ENCODE data around the gene PRKAG2.

Gene PRKAG2

GRCh38 chr7:151786936-151787335, 90.0 kb downstream of the PRKAG2 start:
- TF ChIP-seq EP300 (IDR thresholded peaks at IDR 0.05; ENCODE audit: borderline replicate concordance) (no peak), TCF12 (IDR thresholded peaks at IDR 0.05; ENCODE audit: low read depth) (no peak), TAF1 (IDR thresholded peaks at IDR 0.05; ENCODE audit: low read depth) (no peak), EGR1 (IDR thresholded peaks at IDR 0.05) (no peak), USF1 (IDR thresholded peaks at IDR 0.05) (no peak), FOXM1 (IDR thresholded peaks at IDR 0.05; ENCODE audit: borderline replicate concordance, low read depth) (no peak), CREB1 (IDR thresholded peaks at IDR 0.05; ENCODE audit: low read depth) (no peak), CEBPB (IDR thresholded peaks at IDR 0.05) (no peak), REST (IDR thresholded peaks at IDR 0.05; ENCODE audit: low read depth) (no peak), MAX (IDR thresholded peaks at IDR 0.05) (no peak), YY1 (IDR thresholded peaks at IDR 0.05; ENCODE audit: low read depth) (no peak)

- TF ChIP-seq MAX (IDR thresholded peaks at IDR 0.05): no peak
- no peak for TF ChIP-seq USF1 (IDR thresholded peaks at IDR 0.05)
- TF ChIP-seq RAD21 (IDR thresholded peaks at IDR 0.05; ENCODE audit: low read depth): no peak
- no peak for TF ChIP-seq YY1 (IDR thresholded peaks at IDR 0.05; ENCODE audit: low read depth)
- TF ChIP-seq CEBPB (IDR thresholded peaks at IDR 0.05): no peak
- no peak for TF ChIP-seq EP300 (IDR thresholded peaks at IDR 0.05; ENCODE audit: borderline replicate concordance)
- no peak for TF ChIP-seq TEAD4 (IDR thresholded peaks at IDR 0.05)
- no peak for TF ChIP-seq ZBTB7A (IDR thresholded peaks at IDR 0.05; ENCODE audit: low read depth)
- TF ChIP-seq EGR1 (IDR thresholded peaks at IDR 0.05): no peak
- TF ChIP-seq REST (IDR thresholded peaks at IDR 0.05; ENCODE audit: low read depth): no peak
- no peak for TF ChIP-seq TAF1 (IDR thresholded peaks at IDR 0.05; ENCODE audit: low read depth)
- TF ChIP-seq TCF12 (IDR thresholded peaks at IDR 0.05; ENCODE audit: low read depth): no peak
Measured at GRCh38 chr7:151786241-151786640, 90.7 kb downstream of the PRKAG2 start.

- TF ChIP-seq CEBPB (IDR thresholded peaks at IDR 0.05) (no peak), USF1 (IDR thresholded peaks at IDR 0.05) (no peak), MAX (IDR thresholded peaks at IDR 0.05) (no peak), FOXM1 (IDR thresholded peaks at IDR 0.05; ENCODE audit: borderline replicate concordance, low read depth) (no peak), TCF12 (IDR thresholded peaks at IDR 0.05; ENCODE audit: low read depth) (no peak), EGR1 (IDR thresholded peaks at IDR 0.05) (no peak), REST (IDR thresholded peaks at IDR 0.05; ENCODE audit: low read depth) (no peak), YY1 (IDR thresholded peaks at IDR 0.05; ENCODE audit: low read depth) (no peak), TEAD4 (IDR thresholded peaks at IDR 0.05) (no peak), TAF1 (IDR thresholded peaks at IDR 0.05; ENCODE audit: low read depth) (no peak), RAD21 (IDR thresholded peaks at IDR 0.05; ENCODE audit: low read depth) (no peak), ZBTB7A (IDR thresholded peaks at IDR 0.05; ENCODE audit: low read depth) (no peak), CREB1 (IDR thresholded peaks at IDR 0.05; ENCODE audit: low read depth) (no peak), NFIC (IDR thresholded peaks at IDR 0.05) (no peak), EP300 (IDR thresholded peaks at IDR 0.05; ENCODE audit: borderline replicate concordance) (no peak)
Measured at GRCh38 chr7:151785681-151785965, 91.3 kb downstream of the PRKAG2 start.
